GM18498 (cell line): Measurements from ENCODE around the gene DCLRE1B.

ENCODE experiments used
- ATAC-seq: cut with Tn5 transposase; IDR thresholded peaks from one replicate; pipeline ENCODE4 v1.9.1; 2021; ENCODE audit warnings: mild to moderate bottlenecking, moderate library complexity; ENCODE audit not compliant: unreplicated experiment

Gene DCLRE1B

GRCh38 chr1:113886417-113887401 is 18.4 kb upstream of the DCLRE1B start:
- ATAC-seq = no peak

GRCh38 chr1:113887402-113888175 is 17.5 kb upstream of the DCLRE1B start, which contains the start of gene BCL2L15:
TSS of gene BCL2L15 (minus strand) at chr1:113887581. CDS start at chr1:113887375, 206 bp downstream.
- ATAC-seq = no peak

GRCh38 chr1:113890816-113891215 is 14.3 kb upstream of the DCLRE1B start:
- no peak for ATAC-seq

GRCh38 chr1:113891631-113892220 is 13.4 kb upstream of the DCLRE1B start:
- no peak for ATAC-seq

GRCh38 chr1:113893267-113893666 is 11.9 kb upstream of the DCLRE1B start:
- no peak for ATAC-seq

- ATAC-seq = no peak
These were observed 10.0 kb upstream of the DCLRE1B start for GRCh38 chr1:113895098-113895497.

- ATAC-seq = no peak
These were observed 9.2 kb upstream of the DCLRE1B start for GRCh38 chr1:113895961-113896360.

- ATAC-seq = no peak
These were observed 6.8 kb upstream of the DCLRE1B start for GRCh38 chr1:113898241-113898814.

GRCh38 chr1:113899111-113899510 is 6.0 kb upstream of the DCLRE1B start:
- ATAC-seq = no peak

- ATAC-seq = no peak
These were observed 3.9 kb upstream of the DCLRE1B start for GRCh38 chr1:113901191-113901590.

GRCh38 chr1:113903501-113904292 is 1.4 kb upstream of the DCLRE1B start:
- no peak for ATAC-seq

GRCh38 chr1:113904293-113904673 is 843 bp upstream of the DCLRE1B start:
- peak; percentile 36 for ATAC-seq

GRCh38 chr1:113905435-113905861 is 322 bp downstream of the DCLRE1B start:
- ATAC-seq = peak; percentile 7

- ATAC-seq = no peak
These were observed 7.6 kb downstream of the DCLRE1B start for GRCh38 chr1:113912594-113913311.

GRCh38 chr1:113913312-113913668 is 8.2 kb downstream of the DCLRE1B start:
- ATAC-seq = no peak

- ATAC-seq = no peak
These were observed 8.9 kb downstream of the DCLRE1B start for GRCh38 chr1:113913887-113914664.

GRCh38 chr1:113916974-113917373 is 11.8 kb downstream of the DCLRE1B start:
- ATAC-seq = no peak

- ATAC-seq = no peak
These were observed 12.4 kb downstream of the DCLRE1B start for GRCh38 chr1:113917400-113918082.
